GM23248 (cell line): ENCODE data around the gene PGGHG. TPM values are rescaled to one million over a fixed set of nuclear protein-coding genes. Genes with fewer than 3 reads are reported as not detected.

Experiments used
- DNase-seq: peaks from one replicate; pipeline ENCODE4 v3.0.0-alpha.2; 2015
- H2AFZ ChIP-seq: fragments of 200-600 bp; sonication (generic); 2 replicates; pipeline ENCODE4 v1.6.1; 2016; ENCODE audit warnings: antibody characterized with exemption
- H3F3A ChIP-seq: fragments of 200-600 bp; sonication (generic); 2 replicates; pipeline ENCODE4 v1.6.1; 2016; ENCODE audit warnings: mild to moderate bottlenecking, antibody characterized with exemption, mixed run types; ENCODE audit not compliant: insufficient read depth
- H3K27ac ChIP-seq: fragments of 200-600 bp; sonication (generic); 2 replicates; pipeline ENCODE4 v1.5.1; 2016; ENCODE audit warnings: mild to moderate bottlenecking
- H3K27me3 ChIP-seq: fragments of 200-600 bp; sonication (generic); replicated peaks from 2 replicates; pipeline ENCODE4 v1.6.1; 2016; ENCODE audit warnings: mild to moderate bottlenecking; ENCODE audit not compliant: insufficient read depth
- H3K36me3 ChIP-seq: fragments of 200-600 bp; sonication (generic); 2 replicates; pipeline ENCODE4 v1.6.1; 2016; ENCODE audit warnings: low read depth, mild to moderate bottlenecking
- H3K4me1 ChIP-seq: fragments of 200-600 bp; sonication (generic); 2 replicates; pipeline ENCODE4 v1.6.1; 2016; ENCODE audit warnings: mild to moderate bottlenecking; ENCODE audit not compliant: insufficient read depth
- H3K4me2 ChIP-seq: fragments of 200-600 bp; sonication (generic); one replicate; pipeline ENCODE4 v1.6.1; 2016; ENCODE audit warnings: mild to moderate bottlenecking; ENCODE audit not compliant: unreplicated experiment
- H3K4me3 ChIP-seq: fragments of 200-600 bp; sonication (generic); 2 replicates; pipeline ENCODE4 v1.5.1; 2016; ENCODE audit warnings: mild to moderate bottlenecking
- H3K79me2 ChIP-seq: fragments of 200-600 bp; sonication (generic); 2 replicates; pipeline ENCODE4 v1.6.1; 2016; ENCODE audit warnings: mild to moderate bottlenecking; ENCODE audit not compliant: insufficient read depth
- H3K9ac ChIP-seq: fragments of 200-600 bp; sonication (generic); 2 replicates; pipeline ENCODE4 v1.6.1; 2016; ENCODE audit warnings: mild to moderate bottlenecking
- H3K9me2 ChIP-seq: fragments of 200-600 bp; sonication (generic); 2 replicates; pipeline ENCODE4 v1.6.1; 2016; ENCODE audit warnings: mixed run types, mild to moderate bottlenecking, moderate library complexity; ENCODE audit not compliant: insufficient read depth
- H3K9me3 ChIP-seq: fragments of 200-600 bp; sonication (generic); one replicate; pipeline ENCODE4 v1.6.1; 2017; ENCODE audit warnings: low read depth
- H4K20me1 ChIP-seq: fragments of 200-600 bp; sonication (generic); 2 replicates; pipeline ENCODE4 v1.6.0; 2016; ENCODE audit not compliant: insufficient read depth
- EZH2 ChIP-seq: fragments of 200-600 bp; sonication (generic); IDR thresholded peaks from 2 replicates; pipeline ENCODE4 v1.6.1; 2018; ENCODE audit warnings: antibody characterized with exemption, mild to moderate bottlenecking; ENCODE audit not compliant: insufficient read depth, poor library complexity, severe bottlenecking
- EZH2phosphoT487 ChIP-seq: fragments of 200-600 bp; sonication (generic); IDR thresholded peaks from 2 replicates; pipeline ENCODE4 v1.6.1; 2018; ENCODE audit warnings: antibody characterized with exemption, moderate library complexity, mild to moderate bottlenecking, low read depth; ENCODE audit not compliant: insufficient read depth
- WGBS, 2 experiments: methylation state at CpG; one replicate each; pipeline ENCODE4 v1.1.6; 2015 to 2017; ENCODE audit warnings: low lambda C conversion rate in 2 of 2, low coverage in 1 of 2; ENCODE audit errors: missing lambda C conversion rate in 2 of 2; 5-methylcytosine and 5-hydroxymethylcytosine counted together
- in situ Hi-C: fragments of 300-500 bp; cut with MboI; formaldehyde crosslinking; loops from 2 replicates; pipeline ENCODE4 v1.15.0; 2020
- polyA plus RNA-seq: library from polyadenylated mRNA; unstranded; fragments of >200 nt; fragmentation: Nextera tagmentation; extraction: Ambion mirVana; gene quantifications from 2 replicates; pipeline ENCODE4 v1.2.1, GENCODE V29; 2016
- total RNA-seq: library from RNA; depleted of rRNA; stranded (reverse); fragments of >200 nt; shearing (Covaris generic); gene quantifications from 2 replicates; pipeline ENCODE4 v1.2.3, GENCODE V29; 2014

The PGGHG gene
- total and polyA plus RNA-seq, 2 experiments from 2014 or later = 4.6 to 14.2 TPM

DNA sequence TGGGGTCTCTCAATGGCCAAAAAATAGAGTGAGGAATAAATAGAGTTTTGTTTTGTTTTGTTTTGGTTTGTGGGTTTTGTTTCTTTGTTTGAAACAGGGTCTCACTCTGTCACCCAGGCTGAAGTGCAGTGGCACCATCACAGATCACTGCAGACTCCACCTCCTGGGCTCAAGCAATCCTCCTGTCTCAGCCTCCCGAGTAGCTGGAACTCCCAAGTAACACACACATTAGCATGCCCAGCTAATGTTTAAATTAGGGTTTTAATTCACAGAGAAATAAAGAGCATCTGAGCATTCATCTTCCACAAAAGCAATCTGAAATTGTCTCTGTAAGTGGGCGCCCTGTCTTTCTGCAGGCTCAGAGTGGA, 40.9 kb downstream of the PGGHG start:
- Histone ChIP-seq H4K20me1 (no peaks in the 10 kb centered on the region), H3K4me3 (no peak overlapping the region), H3K79me2 (no peaks in the 10 kb centered on the region), H3K9me2 (no peaks in the 10 kb centered on the region), H3K27ac (no peak overlapping the region), H3K9ac (no peak overlapping the region), H3K9me3 (no peaks in the 10 kb centered on the region), H3K36me3 (no peaks in the 10 kb centered on the region), H3K4me2 (no peak overlapping the region), H2AFZ (no peak overlapping the region), H3F3A (no peaks in the 10 kb centered on the region), H3K4me1 (peaks cover 5% of the 10 kb centered on the region; the same call in 1 of the 2 replicates), H3K27me3 (no peaks in the 10 kb centered on the region)
- whole genome bisulfite sequencing, 2 experiments = 64 to 77% methylated on average over 2 of the region's 2 CpGs
- TF ChIP-seq EZH2phosphoT487 (no peak), EZH2 (no peak)
- in situ Hi-C loops = no loop called here
- no peak for DNase-seq

- no peak for TF ChIP-seq EZH2
- TF ChIP-seq EZH2phosphoT487 = no peak
- Histone ChIP-seq H3K9me2 (no peaks in the 10 kb centered on the region), H3K79me2 (no peaks in the 10 kb centered on the region), H2AFZ (no peak overlapping the region), H3K4me3 (no peak overlapping the region), H3K9me3 (no peaks in the 10 kb centered on the region), H3K4me1 (peaks cover 4% of the 10 kb centered on the region; the same call in 1 of the 2 replicates), H3K27ac (no peak overlapping the region), H3K27me3 (no peaks in the 10 kb centered on the region), H3F3A (no peaks in the 10 kb centered on the region), H3K4me2 (no peak overlapping the region), H3K9ac (no peak overlapping the region), H3K36me3 (no peaks in the 10 kb centered on the region), H4K20me1 (no peaks in the 10 kb centered on the region)
- in situ Hi-C loops = no loop called here
- no peak for DNase-seq
- 79 to 84% methylated on average over 14 of the region's 14 CpGs for WGBS, 2 experiments
Measured at GRCh38 chr11:330307-330693, 41.4 kb downstream of the PGGHG start.

DNA sequence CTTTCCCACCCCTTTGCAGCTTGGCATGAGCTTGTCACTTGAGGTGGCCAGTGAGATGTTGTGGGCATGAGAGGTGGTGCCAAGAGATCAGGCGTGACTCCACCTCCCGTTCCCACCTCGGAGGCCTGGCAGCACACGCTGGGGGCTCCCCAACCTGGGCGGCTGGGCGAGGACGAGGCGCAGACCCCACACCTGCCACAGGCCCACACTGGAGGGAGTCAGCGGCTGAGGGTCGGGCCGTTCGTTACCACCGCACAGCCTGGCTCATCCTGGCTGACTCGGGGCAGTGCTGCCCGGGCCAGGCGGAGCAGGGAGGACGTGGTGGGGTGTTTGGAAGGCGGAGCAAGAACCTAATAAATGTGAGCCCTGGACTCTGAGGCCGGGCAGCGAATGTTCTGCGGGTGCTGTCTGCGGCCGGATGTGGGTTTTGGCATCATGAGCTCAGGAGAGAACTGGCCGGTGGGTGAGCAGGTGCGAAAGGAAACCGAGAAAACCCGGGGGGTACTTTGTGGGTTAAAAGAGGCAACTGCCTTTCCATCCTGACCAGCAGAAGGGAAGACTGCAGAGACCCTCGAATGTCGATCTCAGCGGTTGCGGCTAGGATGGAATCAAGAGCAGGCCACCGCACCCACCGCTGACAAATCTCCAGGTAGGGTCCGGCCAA, 41.9 kb downstream of the PGGHG start:
- Histone ChIP-seq H4K20me1 (no peaks in the 10 kb centered on the region), H3K36me3 (no peaks in the 10 kb centered on the region), H3K27ac (no peak overlapping the region), H3K9me2 (no peaks in the 10 kb centered on the region), H3K79me2 (no peaks in the 10 kb centered on the region), H3K4me1 (peaks cover 6% of the 10 kb centered on the region), H3F3A (no peaks in the 10 kb centered on the region), H3K4me2 (no peak overlapping the region), H3K27me3 (no peaks in the 10 kb centered on the region), H3K9me3 (no peaks in the 10 kb centered on the region), H2AFZ (no peak overlapping the region), H3K9ac (no peak overlapping the region), H3K4me3 (no peak overlapping the region)
- 74 to 76% methylated on average over 34 of the region's 34 CpGs for WGBS, 2 experiments
- no peak for TF ChIP-seq EZH2
- TF ChIP-seq EZH2phosphoT487 = no peak
- in situ Hi-C loops = no loop called here
- no peak for DNase-seq

DNA sequence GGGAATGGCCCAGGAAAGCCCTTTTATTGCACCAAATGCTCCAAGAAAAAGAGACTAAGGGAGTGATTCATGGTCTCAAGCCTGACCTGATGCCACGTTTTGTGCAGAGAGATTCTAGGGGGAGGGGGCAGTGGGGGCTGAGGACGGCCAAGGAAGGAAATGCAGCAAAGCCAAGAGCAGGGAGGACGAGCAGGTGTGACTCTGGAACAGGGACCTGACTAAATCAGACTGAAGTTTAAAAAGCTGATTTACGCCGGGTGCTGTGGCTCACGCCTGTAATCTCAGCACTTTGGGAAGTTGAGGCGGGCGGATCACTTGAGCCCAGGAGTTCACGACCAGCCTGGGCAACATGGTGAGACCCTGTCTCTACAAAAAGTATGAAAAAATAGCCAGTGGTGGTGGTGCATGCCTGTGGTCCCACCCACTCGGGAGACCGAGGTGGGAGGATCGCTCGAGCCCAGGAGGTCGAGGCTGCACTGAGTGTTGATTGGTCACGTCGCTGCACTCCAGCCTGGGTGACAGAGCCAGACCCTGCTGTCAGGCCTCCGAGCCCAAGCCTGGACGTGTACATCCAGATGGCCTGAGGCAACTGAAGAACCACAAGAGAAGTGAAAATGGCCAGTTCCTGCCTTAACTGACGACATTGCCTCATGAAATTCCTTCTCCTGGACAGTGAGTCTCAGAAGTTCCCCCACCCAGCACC, 42.6 kb downstream of the PGGHG start:
- no peak for DNase-seq
- H2AFZ ChIP-seq = no peak overlapping the region
- H3K9me3 ChIP-seq = no peaks in the 10 kb centered on the region
- TF ChIP-seq EZH2phosphoT487 (no peak), EZH2 (no peak)
- H3K9me2 ChIP-seq = no peaks in the 10 kb centered on the region
- no peak overlapping the region for H3K27ac ChIP-seq
- no peaks in the 10 kb centered on the region for H3K27me3 ChIP-seq
- no peak overlapping the region for H3K9ac ChIP-seq
- peaks cover 8% of the 10 kb centered on the region for H3K4me1 ChIP-seq
- no peaks in the 10 kb centered on the region for H4K20me1 ChIP-seq
- H3K36me3 ChIP-seq = no peaks in the 10 kb centered on the region
- no peak overlapping the region for H3K4me2 ChIP-seq
- in situ Hi-C loops = no loop called here
- WGBS, 2 experiments = 81 to 84% methylated on average over 19 of the region's 19 CpGs
- no peaks in the 10 kb centered on the region for H3K79me2 ChIP-seq
- H3K4me3 ChIP-seq = no peak overlapping the region
- no peaks in the 10 kb centered on the region for H3F3A ChIP-seq
